Superior temporal gyrus (tissue), 1 donor: ENCODE data around the gene CCR7.
A peak's percentile ranks its signal among the peaks of the same experiment; 100 is the strongest.

Source experiments
- DNase-seq: peaks from one replicate; pipeline ENCODE4 v3.0.0-alpha.2; 2016; ENCODE audit errors: extremely low spot score

Gene CCR7

DNA sequence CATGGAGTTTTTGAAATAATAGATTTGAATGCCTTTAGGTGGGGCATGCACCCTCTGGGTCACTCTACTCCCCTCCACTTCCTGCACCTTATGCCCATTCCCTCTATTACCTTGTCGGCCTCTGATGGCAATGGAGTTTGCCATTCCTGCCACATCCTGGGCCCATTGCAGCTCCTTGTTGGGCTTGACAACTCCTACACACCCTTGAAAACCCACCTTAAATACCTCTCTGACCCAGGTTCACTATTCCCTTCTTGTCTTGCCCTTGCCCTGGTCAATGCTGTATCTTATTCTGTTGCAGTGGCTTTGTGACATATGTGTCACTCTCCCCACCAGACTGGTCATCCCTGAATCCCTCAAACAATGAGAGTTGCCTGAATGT, 2.4 kb downstream of the CCR7 start:
- no peak for DNase-seq

DNA sequence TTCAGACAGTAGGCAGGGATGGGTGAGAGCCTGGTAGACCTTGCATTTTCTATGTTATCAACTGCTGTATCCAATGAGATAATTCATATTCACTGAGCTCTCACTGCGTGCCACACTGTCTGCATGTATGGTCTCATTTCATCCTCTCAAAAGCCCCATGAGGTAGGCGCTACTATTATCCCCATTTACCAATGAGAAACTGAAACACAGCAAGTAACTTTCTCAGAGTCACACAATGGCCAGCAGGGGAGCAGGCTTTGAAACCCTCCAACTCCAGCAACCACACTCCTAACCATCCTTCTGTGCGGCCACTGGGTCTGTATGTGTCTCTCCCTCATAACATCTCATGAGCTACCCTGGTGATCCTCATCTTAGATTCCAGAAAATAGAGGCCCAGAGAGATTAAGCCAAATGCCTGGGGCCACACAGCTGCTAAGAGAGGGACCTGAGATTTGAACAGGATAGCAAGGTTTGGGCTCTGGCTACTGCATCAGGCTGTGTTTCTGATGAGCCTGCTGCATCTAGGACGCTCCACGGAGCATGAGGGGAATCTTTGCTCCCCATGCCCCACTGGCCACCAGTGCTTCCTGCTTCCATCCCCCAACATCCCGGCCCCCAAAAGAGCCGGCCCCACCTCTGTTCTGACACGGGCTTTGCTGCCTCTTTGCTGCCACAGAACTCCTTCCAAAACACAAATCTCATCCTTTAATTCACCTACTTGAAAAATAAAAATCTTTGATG, 3.2 kb downstream of the CCR7 start:
- no peak for DNase-seq

DNA sequence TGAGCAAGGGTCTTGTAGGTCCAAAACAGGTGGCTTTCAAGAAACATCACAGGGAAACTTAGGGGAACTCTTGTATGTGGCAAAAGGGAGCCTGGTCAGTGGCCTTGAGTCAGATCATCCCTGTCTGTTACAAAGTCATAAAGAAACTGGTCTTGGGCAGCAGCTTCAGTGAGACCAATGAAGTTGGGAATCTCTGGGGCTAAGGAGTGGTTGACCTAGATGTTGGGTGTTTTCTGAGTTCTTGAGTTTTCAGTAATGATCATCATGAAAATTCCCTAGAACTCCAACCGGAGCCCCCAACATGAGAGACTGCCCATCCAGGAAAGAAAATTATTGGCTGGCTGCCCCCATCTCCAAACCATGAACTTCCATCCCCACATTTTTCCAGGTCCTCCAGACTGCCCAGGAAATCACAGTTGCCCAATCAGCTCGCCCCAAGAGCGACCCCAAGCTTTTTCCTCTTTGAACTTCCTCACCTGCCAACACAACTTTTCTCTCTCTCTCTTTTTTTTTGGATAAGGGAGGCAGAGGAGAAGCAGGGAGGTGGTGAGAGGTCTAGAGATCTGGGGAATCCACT, 3.9 kb downstream of the CCR7 start:
- no peak for DNase-seq

DNA sequence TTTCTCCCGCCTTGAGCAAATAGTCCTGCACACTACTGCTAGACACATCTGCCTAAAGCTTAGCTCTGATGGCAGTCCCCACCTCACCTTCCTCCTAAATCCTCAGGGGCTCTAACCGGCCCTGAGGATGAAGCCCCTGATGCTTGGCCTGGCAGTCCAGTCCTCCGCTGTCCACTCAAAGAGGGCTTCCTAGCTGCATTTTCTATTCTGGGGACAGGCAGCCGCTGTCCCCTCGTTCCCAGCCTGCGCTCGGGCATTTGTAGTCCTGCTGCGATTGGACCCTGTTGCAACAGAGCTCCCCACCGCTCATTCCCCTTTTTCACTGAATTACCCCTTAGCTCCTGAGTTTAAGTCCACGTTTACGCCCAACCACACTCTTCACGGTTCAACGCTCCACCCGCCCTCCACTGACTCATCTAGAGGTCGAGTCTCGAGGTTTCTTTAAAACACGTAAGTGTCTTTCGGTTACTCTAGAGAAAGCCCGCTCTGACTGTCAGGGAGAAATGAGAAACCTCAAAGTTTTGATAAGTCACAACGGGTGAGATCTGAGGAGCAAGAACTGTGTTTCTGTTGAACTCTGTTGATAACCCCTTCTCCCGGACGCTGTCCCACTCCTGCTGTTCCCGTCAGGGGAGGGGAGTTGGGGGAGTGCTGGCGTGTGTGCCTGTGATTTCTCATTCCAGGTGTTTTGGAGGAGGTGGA, 4.5 kb downstream of the CCR7 start:
- no peak for DNase-seq

DNA sequence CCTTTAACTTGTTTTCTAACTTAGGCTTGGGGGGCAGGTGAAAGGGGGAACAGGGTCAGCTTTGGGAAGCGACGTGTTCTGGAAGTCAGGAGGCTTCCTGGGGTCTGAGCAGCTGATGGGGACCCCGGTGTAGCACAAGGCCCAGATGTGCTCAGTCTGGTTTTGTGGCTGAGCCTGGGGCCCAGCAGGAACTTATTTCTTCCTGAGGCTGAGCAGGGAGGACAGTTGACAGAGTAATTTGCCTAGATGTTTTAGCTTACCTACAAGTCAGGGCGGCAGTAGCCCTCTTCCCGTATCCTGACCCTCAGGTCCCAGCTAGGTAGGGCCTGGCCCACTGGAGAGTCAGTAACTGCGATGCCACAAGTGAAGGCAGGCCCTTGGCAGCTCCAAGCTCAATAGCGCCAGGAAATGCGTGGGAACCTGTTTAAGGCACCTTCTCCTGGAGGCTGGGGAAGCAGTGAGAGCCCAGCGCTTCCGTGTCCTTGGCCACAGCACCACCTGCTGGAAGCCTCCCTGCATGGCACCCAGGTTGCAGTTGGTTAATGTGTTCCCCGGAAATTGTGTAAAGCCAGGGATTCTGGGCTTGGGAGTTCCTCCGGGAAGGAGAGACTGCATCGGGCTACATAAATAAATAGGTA, 5.2 kb downstream of the CCR7 start:
- peak; percentile 95 for DNase-seq

DNA sequence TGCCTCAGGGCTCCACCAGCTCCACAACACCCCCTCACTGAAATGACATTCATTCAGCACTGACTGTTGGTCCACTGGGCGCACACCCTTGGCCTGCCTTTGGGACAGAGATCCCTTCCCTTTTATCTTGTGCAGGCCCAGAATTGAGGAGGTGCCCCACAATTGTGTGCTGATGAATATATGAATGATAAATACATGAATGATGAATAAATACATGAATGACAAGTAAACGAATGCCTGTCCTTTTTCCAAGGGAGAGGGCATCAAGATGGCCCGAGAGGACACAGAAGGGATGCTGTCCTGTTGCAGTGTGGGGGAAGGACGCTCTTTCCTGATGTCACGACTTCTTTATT, 5.7 kb downstream of the CCR7 start:
- DNase-seq = no peak

DNA sequence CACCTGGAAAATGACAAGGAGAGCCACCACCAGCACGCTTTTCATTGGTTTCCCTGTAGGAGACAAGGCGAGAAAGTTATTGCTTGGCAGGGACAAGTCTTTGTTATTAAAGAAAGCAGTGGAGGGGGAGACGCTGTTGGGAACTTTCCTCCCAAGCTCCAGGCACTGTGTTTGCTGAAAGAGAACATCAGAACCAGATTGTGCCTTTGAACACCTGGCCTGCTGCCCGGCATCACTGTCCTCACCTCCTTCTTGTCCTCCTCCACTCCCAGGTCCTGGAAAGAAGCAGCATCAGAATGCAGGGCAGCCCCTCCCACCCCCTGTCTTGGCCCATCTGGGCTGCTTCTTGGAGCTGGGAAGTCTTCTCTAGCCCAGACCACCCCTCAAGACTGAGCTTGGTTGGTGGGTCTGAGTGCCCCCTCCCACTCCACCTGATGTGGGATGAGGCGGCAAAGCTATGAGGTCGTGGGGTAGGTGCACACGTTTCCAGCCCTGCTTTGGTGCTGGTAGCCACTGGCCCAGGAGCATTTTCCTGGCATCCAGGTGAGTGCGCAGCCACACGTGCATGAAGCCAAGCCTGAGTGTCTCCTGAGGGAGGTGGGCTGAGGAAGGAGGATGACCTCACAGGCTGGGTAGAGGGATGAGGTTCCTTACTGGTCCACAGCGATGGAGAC, 6.2 kb downstream of the CCR7 start:
- DNase-seq = peak; percentile 57

DNA sequence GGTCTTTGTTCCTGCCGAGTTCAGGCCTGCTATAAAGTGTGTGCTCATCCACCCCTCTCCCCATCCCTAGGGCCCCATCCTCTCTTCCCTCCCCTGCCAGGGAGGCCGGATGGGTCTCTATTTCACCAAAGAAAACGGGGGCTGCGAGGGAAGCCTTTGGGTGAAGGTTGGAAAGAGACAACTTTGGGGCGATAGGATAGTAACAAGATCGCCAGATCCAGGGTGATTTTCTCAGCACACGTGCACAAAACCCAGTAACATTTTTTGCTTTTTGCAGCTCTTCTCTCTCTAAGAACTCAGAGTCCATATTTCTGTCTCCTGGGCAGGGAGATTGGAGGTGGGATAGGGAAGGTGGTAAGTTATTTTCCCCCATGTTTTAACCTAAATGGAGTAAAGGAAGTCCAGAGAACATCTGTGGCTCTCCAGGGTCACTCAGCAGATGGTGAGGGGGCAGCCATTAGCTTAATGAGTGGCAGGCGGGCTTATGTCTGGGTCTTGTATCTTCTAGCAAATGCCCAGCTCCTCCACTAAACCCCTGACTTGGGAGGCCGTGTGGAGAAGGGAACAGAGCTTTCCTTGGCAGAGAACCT, 6.9 kb downstream of the CCR7 start:
- DNase-seq = no peak

DNA sequence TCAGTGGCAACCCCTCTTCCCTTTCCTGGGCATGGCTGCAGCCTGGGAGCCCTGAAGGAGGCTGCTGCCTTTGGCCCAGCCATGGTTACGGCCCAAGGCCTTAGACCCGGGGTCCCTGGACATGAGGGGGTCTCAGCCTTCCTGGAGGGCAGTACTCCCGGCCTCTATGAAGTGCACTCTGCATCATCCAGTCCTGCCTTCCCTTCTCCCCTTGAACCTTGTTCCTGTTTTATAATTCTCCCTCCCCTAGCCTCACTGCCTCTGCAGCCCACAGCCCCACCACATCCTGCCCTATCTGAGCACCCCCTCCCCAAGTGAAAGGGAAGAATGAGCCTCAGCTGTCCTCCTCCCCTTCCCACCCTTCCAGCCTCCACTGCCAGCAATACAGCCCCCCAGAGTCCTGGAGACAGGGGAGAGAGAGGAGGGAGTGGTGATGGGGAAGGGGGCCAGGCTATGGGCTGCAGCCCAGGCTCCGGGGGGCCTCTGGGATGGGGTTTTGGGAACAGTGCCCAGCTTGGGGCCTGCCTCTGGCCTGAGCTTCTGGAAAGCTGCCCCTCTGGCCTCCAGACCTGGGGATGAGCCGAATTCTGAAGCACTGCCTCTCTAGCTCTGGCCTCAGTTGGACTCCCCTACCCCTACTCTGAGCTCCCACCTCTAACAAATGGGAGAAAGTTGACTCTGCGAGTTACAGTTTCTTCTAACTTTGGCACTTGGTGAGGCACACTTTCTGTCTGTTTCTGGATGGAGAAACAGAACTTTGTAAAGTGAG, 7.6 kb downstream of the CCR7 start:
- no peak for DNase-seq

DNA sequence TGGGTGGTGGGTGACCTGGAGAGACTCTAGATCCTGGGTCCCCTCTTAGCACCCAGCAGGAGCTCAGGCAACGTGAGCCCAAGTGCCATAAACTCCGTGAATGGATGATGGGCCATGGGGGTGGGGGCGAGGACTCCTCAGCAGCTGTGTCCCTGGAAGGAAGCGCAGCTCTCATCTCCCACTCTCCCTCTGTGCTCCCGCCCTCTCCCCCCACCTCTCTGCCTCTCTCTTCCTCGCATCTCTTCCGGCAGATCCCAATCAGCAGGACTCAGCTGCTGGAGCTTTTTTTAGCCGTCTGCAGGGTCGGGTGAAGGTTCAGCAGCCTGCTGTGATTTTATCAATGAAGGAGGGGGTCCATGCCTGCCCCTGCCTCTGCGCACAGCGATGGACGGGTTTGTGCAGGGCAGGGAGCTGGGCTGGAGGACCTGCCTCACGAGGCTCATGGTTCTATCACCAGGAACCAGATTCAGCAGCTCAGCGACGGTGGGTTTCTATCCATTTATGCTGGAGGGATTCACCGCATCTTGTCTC, 8.3 kb downstream of the CCR7 start:
- DNase-seq = no peak

DNA sequence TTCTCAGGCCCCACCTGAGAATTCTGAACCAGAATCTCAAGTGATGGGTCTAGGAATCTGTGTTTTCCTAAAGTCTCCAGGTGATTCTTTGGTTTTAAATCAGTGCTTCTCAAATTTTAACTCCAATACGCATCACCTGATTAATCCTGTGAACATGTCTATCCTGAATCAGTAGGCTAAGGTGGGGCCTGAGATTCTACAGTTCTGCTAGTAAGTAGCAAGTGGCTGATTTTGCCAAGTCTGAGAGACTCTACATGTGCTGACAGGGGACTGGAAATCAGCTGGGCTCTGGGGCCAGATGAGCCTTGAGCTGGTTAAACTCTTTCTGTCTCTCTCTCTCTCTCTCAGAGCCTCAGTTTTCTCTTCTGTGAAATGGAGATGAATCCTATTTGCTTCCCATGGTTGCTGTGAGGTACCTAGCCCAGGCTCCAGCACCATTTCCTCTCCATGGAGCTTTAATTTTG, 9.0 kb downstream of the CCR7 start:
- DNase-seq = no peak

DNA sequence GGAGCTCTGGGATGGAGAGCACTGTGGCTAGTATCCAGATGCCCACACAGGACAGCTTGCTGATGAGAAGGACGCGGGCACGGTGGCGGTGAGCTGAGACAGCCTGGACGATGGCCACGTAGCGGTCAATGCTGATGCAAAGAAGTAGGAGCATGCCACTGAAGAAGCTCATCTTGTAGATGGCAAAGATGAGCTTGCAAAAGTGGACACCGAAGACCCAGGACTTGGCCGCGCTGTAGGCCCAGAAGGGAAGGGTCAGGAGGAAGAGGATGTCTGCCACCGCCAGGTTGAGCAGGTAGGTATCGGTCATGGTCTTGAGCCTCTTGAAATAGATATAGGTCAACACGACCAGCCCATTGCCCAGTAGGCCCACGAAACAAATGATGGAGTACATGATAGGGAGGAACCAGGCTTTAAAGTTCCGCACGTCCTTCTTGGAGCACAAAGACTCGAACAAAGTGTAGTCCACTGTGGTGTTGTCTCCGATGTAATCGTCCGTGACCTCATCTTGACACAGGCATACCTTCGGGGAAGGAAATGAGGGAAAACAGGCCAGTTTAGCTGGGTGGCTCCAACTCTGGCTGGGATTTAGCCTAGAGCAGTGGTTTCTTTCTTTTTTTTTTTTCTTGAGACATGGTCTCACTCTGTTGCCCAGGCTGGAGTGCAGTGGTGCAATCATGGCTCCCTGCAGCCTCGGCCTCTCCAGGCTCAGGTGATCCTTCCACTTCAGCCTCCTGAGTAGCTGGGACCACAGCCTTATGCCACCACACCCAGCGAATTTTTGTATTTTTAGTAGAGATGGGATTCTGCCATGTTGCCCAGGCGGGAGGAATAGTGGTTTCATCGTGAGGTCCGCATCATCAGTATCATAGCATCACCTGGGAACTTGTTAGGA, 9.7 kb downstream of the CCR7 start:
- no peak for DNase-seq

DNA sequence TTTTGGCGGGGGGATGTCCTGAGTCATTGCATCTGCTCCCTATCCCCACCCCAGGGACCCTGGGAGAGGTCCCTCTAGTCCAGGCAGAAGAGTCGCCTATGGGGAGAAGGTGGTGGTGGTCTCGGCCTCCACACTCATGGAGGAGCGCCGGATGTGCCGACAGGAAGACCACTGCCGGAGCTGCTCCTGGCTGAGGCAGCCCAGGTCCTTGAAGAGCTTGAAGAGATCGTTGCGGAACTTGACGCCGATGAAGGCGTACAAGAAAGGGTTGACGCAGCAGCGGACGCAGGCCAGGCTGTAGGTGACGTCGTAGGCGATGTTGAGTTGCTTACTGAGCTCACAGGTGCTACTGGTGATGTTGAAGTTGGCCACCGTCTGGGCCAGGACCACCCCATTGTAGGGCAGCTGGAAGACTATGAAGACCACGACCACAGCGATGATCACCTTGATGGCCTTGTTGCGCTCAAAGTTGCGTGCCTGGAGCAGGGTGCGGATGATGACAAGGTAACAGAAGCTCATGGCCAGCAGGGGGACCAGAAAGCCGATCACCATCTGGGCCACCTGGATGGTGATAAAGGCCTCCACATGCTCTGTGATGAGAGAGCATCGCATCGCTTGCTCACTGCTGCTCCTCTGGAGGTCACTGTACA, 10.5 kb downstream of the CCR7 start:
- no peak for DNase-seq

DNA sequence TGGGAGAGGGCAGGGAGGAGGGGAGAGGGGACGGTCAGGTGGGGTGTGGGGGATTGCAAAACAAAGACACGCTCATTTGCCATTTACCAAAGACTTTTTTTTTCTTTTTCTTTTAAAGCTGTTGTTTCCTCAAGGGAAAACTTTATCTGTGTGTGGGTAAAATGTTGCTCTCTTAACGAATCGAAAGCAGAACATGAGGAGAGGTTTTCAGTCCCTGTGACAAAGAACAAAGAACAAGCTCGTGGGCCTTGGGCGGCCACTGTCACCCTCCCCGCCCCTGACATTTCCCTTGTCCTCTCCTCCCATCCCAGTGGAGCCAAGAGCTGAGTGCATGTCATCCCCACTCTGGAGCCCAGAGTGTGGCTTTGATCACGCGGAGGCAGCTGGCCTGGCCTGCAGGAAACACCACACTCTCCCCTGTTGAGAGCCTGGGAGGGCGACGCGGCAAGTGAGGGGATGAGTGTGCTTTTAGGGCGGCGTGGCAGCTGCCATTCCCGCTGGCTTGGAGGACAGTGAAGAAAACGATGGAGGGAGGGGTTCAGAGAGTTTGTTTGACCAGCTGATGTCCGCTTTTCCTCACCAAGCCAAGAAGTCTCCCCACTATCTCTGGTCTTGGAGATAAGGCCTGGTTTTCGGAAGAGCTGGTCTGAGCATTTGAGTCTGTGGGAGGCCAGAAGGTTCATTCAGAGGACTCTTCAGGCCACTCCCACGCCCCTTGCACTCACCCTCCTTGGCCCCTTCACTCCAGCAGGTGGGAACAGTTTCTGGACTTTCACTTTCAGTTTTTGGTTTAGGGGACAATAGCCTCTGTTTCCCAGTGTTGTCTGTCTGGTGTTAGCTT, 11.4 kb downstream of the CCR7 start:
- DNase-seq = peak; percentile 83

DNA sequence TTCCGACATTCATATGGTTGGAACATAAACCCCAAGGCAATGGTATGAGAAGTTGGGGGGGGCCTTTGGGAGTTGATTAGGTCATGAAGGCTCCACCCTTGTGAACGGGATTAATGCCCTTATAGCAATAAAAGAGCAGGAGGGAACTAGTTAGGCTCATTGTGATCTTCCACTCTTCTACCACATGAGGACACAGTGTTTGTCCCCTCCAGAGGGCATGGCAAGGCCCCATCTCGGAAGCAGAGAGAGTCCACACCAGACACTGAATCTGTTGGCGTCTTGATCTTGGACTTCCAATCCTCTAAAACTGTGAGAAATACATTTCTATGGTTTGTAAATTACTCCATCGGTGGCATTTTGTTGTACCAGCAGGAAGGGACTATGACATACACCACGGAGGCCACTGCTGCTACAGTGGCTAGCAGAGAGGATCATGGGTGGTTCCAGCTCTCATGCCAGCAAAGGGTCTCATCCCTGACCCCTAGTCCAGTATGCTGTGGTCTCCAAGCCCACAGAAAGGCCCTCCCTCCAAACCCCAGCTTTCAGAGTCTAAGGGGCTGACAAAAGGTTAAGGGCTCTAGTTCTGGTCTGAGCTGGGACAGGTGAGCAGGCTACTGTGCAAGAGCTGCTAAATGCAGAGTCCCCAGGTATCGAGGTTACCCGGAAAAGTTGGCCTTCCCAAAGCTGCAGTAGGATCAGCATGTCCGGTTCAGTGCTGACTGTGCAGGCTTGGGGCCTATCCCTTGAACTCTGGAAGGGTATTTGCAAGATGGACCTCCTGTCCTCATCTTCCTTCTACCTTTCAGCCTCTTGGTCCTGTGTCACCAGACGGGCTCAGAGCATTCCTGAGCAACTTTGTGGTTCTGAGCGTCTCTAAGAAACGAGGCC, 12.2 kb downstream of the CCR7 start:
- no peak for DNase-seq

DNA sequence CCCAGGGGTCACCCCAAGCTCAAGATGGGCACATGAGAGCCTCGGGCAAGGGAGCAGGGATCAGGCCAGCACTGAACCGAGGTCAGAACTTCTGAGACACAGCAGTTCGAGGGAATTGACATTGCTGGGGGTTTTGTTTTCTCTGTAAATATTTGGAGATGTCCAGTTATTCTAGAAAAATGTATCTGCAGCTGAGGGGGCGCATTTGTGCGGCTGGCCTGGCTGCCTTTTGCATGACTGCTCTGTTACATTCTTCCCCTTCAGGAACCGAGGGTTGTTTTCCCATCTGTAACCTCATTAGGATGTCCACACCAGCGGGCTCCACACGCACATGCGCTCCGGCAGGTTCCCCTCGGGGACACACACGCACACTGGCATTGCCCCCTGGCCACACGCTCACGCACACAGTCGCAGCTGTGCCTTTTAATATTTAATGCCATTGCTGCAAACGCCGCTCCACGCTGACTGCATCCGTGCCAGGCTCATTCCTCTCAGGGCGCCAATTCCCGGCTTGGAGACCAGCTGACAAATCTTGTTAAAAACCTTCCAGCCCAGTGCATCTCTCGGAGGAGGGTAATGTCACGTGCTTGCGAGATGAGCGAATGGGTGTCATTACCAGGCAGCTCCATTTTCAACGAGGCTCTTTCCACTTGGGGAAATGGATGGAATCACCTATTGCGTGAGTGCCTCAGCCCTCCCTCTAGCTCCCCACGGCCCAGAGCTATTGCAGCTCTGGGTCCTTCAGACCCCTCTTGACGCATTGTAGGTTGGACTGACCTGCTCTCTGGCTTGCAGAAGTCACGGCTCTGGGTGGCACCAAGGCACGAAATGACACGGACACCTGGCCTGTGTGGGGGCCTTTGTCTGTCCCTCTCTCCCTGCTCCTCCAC, 13.1 kb downstream of the CCR7 start:
- DNase-seq = peak; percentile 69
